SK-N-SH treated with all-trans-retinoic acid at 6 μM for 48 hours (cell line): ENCODE measurements around the gene SERINC3.

Experiments used
- ATAC-seq: fragments of 200-7000 bp; cut with Tn5 transposase; 3 replicates; pipeline ENCODE4 v1.9.1; 2020; ENCODE audit warnings: mild to moderate bottlenecking, moderate library complexity
- ARNTL ChIP-seq: fragments of 450-650 bp; formaldehyde crosslinking; IDR thresholded peaks from 2 replicates; pipeline ENCODE4 v1.5.0; 2020; ENCODE audit warnings: low read depth, mild to moderate bottlenecking, moderate library complexity, borderline replicate concordance
- BACH2 ChIP-seq: fragments of 250-450 bp; sonication (Bioruptor Pico); IDR thresholded peaks from 2 replicates; pipeline ENCODE4 v1.9.0; 2021; ENCODE audit warnings: mild to moderate bottlenecking, borderline replicate concordance
- CREB5 ChIP-seq: fragments of 250-450 bp; sonication (Bioruptor Pico); IDR thresholded peaks from 2 replicates; pipeline ENCODE4 v1.5.1; 2020; ENCODE audit warnings: low read depth, mild to moderate bottlenecking, moderate library complexity
- CSDC2 ChIP-seq: fragments of 250-450 bp; sonication (Bioruptor Pico); IDR thresholded peaks from 2 replicates; pipeline ENCODE4 v1.5.0; 2020; ENCODE audit warnings: mild to moderate bottlenecking, moderate library complexity
- ESRRG ChIP-seq: fragments of 250-450 bp; sonication (Bioruptor Pico); IDR thresholded peaks from 2 replicates; pipeline ENCODE4 v1.6.1; 2021; ENCODE audit warnings: mild to moderate bottlenecking
- GLIS3 ChIP-seq: fragments of 250-450 bp; sonication (Bioruptor Pico); IDR thresholded peaks from 2 replicates; pipeline ENCODE4 v1.5.0; 2020; ENCODE audit warnings: mild to moderate bottlenecking, moderate library complexity
- ISL1 ChIP-seq: fragments of 250-450 bp; sonication (Bioruptor Pico); IDR thresholded peaks from 2 replicates; pipeline ENCODE4 v2.1.2; 2022; ENCODE audit warnings: mild to moderate bottlenecking, moderate library complexity
- OSR1 ChIP-seq: fragments of 250-450 bp; sonication (Bioruptor Pico); IDR thresholded peaks from 2 replicates; pipeline ENCODE4 v1.8.0; 2022; ENCODE audit warnings: moderate library complexity, mild to moderate bottlenecking, inconsistent platforms
- PATZ1 ChIP-seq: fragments of 250-450 bp; sonication (Bioruptor Pico); IDR thresholded peaks from 2 replicates; pipeline ENCODE4 v1.8.0; 2020; ENCODE audit warnings: mild to moderate bottlenecking, moderate library complexity, borderline replicate concordance
- POU6F1 ChIP-seq: fragments of 250-450 bp; sonication (Bioruptor Pico); IDR thresholded peaks from 2 replicates; pipeline ENCODE4 v1.8.0; 2021; ENCODE audit warnings: low read depth, mild to moderate bottlenecking, moderate library complexity, borderline replicate concordance
- PPARA ChIP-seq: fragments of 250-450 bp; sonication (Bioruptor Pico); IDR thresholded peaks from 2 replicates; pipeline ENCODE4 v1.5.0; 2020; ENCODE audit warnings: mild to moderate bottlenecking, borderline replicate concordance
- RARB ChIP-seq: fragments of 250-450 bp; sonication (Bioruptor Pico); IDR thresholded peaks from 2 replicates; pipeline ENCODE4 v1.8.0; 2021; ENCODE audit warnings: mild to moderate bottlenecking, moderate library complexity
- SNAI2 ChIP-seq: fragments of 250-450 bp; sonication (Bioruptor Pico); IDR thresholded peaks from 2 replicates; pipeline ENCODE4 v1.5.0; 2020; ENCODE audit warnings: mild to moderate bottlenecking, moderate library complexity
- TCF4 ChIP-seq: fragments of 250-450 bp; sonication (Bioruptor Pico); IDR thresholded peaks from 2 replicates; pipeline ENCODE4 v1.8.0; 2021; ENCODE audit warnings: mild to moderate bottlenecking, moderate library complexity, borderline replicate concordance
- TOX ChIP-seq: fragments of 250-450 bp; sonication (Bioruptor Pico); IDR thresholded peaks from 2 replicates; pipeline ENCODE4 v1.8.0; 2021; ENCODE audit warnings: mild to moderate bottlenecking, moderate library complexity, borderline replicate concordance
- TSHZ2 ChIP-seq: fragments of 250-450 bp; sonication (Bioruptor Pico); IDR thresholded peaks from 2 replicates; pipeline ENCODE4 v1.5.0; 2020; ENCODE audit warnings: mild to moderate bottlenecking, moderate library complexity
- ZC3H10 ChIP-seq: fragments of 250-450 bp; sonication (Bioruptor Pico); IDR thresholded peaks from 2 replicates; pipeline ENCODE4 v1.5.1; 2021; ENCODE audit warnings: mild to moderate bottlenecking, moderate library complexity
- ZFP30 ChIP-seq: fragments of 450-650 bp; formaldehyde crosslinking; IDR thresholded peaks from 2 replicates; pipeline ENCODE4 v1.5.0; 2022; ENCODE audit warnings: mild to moderate bottlenecking, moderate library complexity
- ZNF565 ChIP-seq: fragments of 450-650 bp; formaldehyde crosslinking; conservative IDR thresholded peaks from 2 replicates; pipeline ENCODE4 v1.5.0; 2020; ENCODE audit warnings: low read depth, mild to moderate bottlenecking, moderate library complexity
- ZNF70 ChIP-seq: fragments of 450-650 bp; formaldehyde crosslinking; IDR thresholded peaks from 2 replicates; pipeline ENCODE4 v1.5.0; 2020; ENCODE audit warnings: mild to moderate bottlenecking, moderate library complexity
- ZNF8 ChIP-seq: fragments of 450-650 bp; formaldehyde crosslinking; IDR thresholded peaks from 2 replicates; pipeline ENCODE4 v1.5.0; 2020; ENCODE audit warnings: mild to moderate bottlenecking, moderate library complexity

The SERINC3 gene

GRCh38 chr20:44497761-44498160 is 24.1 kb downstream of the SERINC3 start (continued):
- TF ChIP-seq POU6F1 (CRISPR knock-in tag) (no peak), SNAI2 (CRISPR knock-in tag) (no peak)
- TF ChIP-seq, all 23 proteins: peak for 0

GRCh38 chr20:44496976-44497375 is 24.9 kb downstream of the SERINC3 start:
- ATAC-seq, result peak; percentile 54
- TF ChIP-seq ZNF70 (CRISPR knock-in tag) (no peak), OSR1 (CRISPR knock-in tag) (no peak), GLIS3 (CRISPR knock-in tag) (no peak), BACH2 (CRISPR knock-in tag) (no peak), TCF4 (CRISPR knock-in tag) (no peak), RARB (no peak), ZC3H10 (CRISPR knock-in tag) (no peak)

GRCh38 chr20:44495802-44496481 is 25.9 kb downstream of the SERINC3 start:
- ATAC-seq, result peak; percentile 77
- TF ChIP-seq ISL1 (CRISPR knock-in tag) (peak; percentile 36; the same call in 1 of the 2 replicates), CREB5 (CRISPR knock-in tag) (no peak), SNAI2 (CRISPR knock-in tag) (no peak), POU6F1 (CRISPR knock-in tag) (no peak), ZNF565 (no peak)

GRCh38 chr20:44495257-44495656 is 26.6 kb downstream of the SERINC3 start:
- no peak for ATAC-seq
- no peak for TF ChIP-seq RARB
- TF ChIP-seq ISL1 (CRISPR knock-in tag), result 0 out of 2 replicates have a peak, but pooled peaks have one; percentile 2

- no peak for ATAC-seq
- TF ChIP-seq RARB, result no peak
- no peak for TF ChIP-seq ZFP30
Measured at GRCh38 chr20:44494681-44495080, 27.2 kb downstream of the SERINC3 start.

GRCh38 chr20:44494266-44494665 is 27.6 kb downstream of the SERINC3 start:
- peak; percentile 9; the same call in 1 of the 3 replicates for ATAC-seq
- TF ChIP-seq ZC3H10 (CRISPR knock-in tag) (no peak), BACH2 (CRISPR knock-in tag) (no peak), GLIS3 (CRISPR knock-in tag) (no peak), ZNF8 (CRISPR knock-in tag) (no peak), PATZ1 (CRISPR knock-in tag) (no peak), ARNTL (CRISPR knock-in tag) (no peak), TCF4 (CRISPR knock-in tag) (no peak), ZNF70 (CRISPR knock-in tag) (no peak), ISL1 (CRISPR knock-in tag) (no peak), TOX (CRISPR knock-in tag) (no peak), TSHZ2 (CRISPR knock-in tag) (no peak), ZNF565 (no peak), SNAI2 (CRISPR knock-in tag) (no peak), CSDC2 (CRISPR knock-in tag) (no peak), OSR1 (CRISPR knock-in tag) (no peak), ESRRG (CRISPR knock-in tag) (no peak), PPARA (no peak), RARB (no peak)
